Measurements from ENCODE around the gene CFAP299. TPM values are rescaled to one million over a fixed set of nuclear protein-coding genes. Genes with fewer than 3 reads are reported as not detected.

Gene CFAP299
- total RNA-seq, 1 donor from 2014 or later, result not detected

DNA sequence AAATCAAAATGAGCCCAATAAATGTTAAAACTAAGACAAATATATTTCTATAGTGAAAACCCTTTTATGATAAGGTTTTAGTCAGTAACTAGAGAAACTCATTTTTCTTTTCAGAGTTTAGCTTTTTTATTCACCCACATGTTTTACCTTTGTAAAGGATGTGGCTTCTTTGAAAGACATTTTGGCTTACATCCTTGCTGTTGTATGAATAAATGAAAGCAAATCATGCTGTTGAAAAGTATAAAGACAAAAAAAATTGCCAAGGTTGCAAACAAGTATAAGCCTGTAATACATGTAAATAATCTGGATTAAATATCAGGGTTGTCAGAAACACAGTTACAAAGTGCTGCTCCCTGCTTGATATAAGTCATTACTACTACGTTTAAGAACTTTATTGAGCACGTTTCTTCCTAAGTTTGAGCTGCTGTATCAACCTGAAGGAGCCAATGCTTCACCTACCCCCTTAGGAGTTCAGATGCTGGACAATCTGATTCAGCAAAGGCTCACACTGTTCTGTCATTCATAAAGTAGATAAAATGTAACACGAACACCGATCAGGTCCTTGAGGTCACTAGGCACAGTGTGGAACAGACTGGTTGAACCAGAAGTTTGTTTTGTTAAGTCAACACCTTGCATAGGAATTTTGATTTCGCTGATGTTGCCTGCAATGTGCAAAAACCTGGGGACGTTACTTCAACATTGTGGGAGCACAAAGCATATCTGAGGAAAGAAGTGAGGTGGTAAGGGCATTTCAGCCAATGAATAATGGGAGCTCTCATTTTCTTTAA is 373.7 kb downstream of the CFAP299 start:
- H3K9me3 ChIP-seq (replicated peaks), result no peaks in the 10 kb centered on the region
- H3K27me3 ChIP-seq (ENCODE audit: low read depth), result no peaks in the 10 kb centered on the region
- H3K36me3 ChIP-seq, result no peaks in the 10 kb centered on the region
- TF ChIP-seq, protein P1, sequence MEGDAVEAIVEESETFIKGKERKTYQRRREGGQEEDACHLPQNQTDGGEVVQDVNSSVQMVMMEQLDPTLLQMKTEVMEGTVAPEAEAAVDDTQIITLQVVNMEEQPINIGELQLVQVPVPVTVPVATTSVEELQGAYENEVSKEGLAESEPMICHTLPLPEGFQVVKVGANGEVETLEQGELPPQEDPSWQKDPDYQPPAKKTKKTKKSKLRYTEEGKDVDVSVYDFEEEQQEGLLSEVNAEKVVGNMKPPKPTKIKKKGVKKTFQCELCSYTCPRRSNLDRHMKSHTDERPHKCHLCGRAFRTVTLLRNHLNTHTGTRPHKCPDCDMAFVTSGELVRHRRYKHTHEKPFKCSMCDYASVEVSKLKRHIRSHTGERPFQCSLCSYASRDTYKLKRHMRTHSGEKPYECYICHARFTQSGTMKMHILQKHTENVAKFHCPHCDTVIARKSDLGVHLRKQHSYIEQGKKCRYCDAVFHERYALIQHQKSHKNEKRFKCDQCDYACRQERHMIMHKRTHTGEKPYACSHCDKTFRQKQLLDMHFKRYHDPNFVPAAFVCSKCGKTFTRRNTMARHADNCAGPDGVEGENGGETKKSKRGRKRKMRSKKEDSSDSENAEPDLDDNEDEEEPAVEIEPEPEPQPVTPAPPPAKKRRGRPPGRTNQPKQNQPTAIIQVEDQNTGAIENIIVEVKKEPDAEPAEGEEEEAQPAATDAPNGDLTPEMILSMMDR (IDR thresholded peaks at IDR 0.05; ENCODE audit: borderline replicate concordance), result no peak
- no peaks in the 10 kb centered on the region for H3K4me1 ChIP-seq
- no peak for DNase-seq
- intact Hi-C loops (cut with micrococcal nuclease), result no loop called here
- no peak overlapping the region for H3K4me3 ChIP-seq
- H3K27ac ChIP-seq (replicated peaks), result no peak overlapping the region

DNA sequence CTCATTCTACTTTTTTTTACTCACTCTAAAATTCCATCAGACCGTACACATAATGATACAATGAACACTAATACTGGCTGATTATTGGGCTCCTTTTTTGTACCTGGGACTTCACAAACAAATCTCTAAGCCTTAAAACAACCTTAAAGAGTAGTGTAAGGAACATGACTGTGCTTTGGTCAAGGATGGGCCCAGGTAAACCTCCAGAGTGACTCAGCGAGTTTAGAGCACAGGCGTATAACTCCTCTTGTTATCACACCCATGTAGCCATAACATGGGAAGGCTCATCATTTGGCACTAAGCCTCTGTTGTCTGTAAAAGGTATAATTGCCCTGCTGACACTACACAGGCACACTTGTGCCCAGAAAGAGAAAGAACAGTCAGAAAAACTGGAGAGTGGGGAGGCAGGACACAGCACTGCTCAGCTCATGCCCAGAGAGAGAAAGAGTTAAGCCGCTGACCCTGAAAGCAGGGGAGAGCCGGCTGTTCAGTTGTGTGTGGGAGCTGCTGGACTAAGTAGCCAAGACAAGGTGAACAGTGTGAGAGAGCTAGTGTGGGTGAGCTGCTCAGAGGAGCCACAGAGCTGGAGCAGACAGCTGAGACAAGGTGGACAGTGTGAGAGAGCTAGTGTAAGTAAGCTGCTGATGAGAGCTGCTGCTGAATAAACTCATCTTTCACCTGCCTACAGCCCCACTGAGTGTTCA is 375.4 kb downstream of the CFAP299 start:
- Histone ChIP-seq H3K4me1 (no peaks in the 10 kb centered on the region), H3K27ac (replicated peaks) (no peak overlapping the region), H3K27me3 (ENCODE audit: low read depth) (no peaks in the 10 kb centered on the region), H3K9me3 (replicated peaks) (no peaks in the 10 kb centered on the region), H3K36me3 (no peaks in the 10 kb centered on the region), H3K4me3 (no peak overlapping the region)
- intact Hi-C loops (cut with micrococcal nuclease), result no loop called here
- TF ChIP-seq, protein P1 (IDR thresholded peaks at IDR 0.05; ENCODE audit: borderline replicate concordance), result no peak
- DNase-seq, result no peak

DNA sequence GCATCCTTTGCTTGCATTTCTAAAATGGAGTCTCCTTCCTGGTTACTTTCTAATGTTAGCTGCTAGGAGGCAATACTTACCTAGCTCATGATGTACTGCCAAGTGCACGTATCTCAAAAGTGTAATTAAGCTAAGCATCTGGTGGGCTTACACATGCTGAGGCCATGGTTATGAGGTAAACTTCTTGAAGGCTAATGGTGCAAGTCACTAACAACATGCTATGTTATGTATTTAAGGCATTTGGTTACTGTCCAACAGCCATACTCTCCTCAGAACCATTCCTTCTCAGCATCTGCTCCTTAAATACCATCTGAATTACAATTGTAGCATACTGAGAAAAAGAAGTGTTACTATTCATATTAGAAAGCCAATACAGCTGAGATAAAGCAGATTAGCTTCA is 376.4 kb downstream of the CFAP299 start:
- Histone ChIP-seq H3K4me1 (no peaks in the 10 kb centered on the region), H3K27me3 (ENCODE audit: low read depth) (no peaks in the 10 kb centered on the region), H3K4me3 (no peak overlapping the region), H3K9me3 (replicated peaks) (no peaks in the 10 kb centered on the region), H3K27ac (replicated peaks) (no peak overlapping the region), H3K36me3 (no peaks in the 10 kb centered on the region)
- no peak for DNase-seq
- intact Hi-C loops (cut with micrococcal nuclease), result no loop called here
- TF ChIP-seq, protein P1 (IDR thresholded peaks at IDR 0.05; ENCODE audit: borderline replicate concordance), result no peak

DNA sequence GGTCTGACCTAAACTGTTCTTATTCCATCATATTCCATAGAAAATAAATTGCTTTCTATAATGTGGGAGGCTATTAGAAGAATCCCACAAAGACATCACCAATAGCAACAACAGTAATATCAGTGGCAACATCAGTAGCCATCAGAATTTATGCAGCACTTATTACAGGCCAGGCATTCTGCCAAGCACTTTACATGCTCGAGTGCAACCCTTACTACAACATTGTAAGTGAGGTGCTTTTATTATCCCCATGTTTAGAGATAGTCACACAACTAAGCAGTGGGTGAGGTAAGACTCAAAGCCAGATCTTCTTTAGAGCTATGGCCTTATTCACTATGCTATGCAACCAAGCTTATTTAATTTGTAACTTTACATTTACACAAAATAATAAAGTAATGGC is 377.9 kb downstream of the CFAP299 start:
- no peak overlapping the region for H3K27ac ChIP-seq (replicated peaks)
- no peaks in the 10 kb centered on the region for H3K36me3 ChIP-seq
- no peaks in the 10 kb centered on the region for H3K4me1 ChIP-seq
- peaks cover 7% of the 10 kb centered on the region for H3K9me3 ChIP-seq (replicated peaks)
- no peak overlapping the region for H3K4me3 ChIP-seq
- no peaks in the 10 kb centered on the region for H3K27me3 ChIP-seq (ENCODE audit: low read depth)
- no peak for DNase-seq
- intact Hi-C loops (cut with micrococcal nuclease), result no loop called here
- TF ChIP-seq, protein P1 (IDR thresholded peaks at IDR 0.05; ENCODE audit: borderline replicate concordance), result no peak

DNA sequence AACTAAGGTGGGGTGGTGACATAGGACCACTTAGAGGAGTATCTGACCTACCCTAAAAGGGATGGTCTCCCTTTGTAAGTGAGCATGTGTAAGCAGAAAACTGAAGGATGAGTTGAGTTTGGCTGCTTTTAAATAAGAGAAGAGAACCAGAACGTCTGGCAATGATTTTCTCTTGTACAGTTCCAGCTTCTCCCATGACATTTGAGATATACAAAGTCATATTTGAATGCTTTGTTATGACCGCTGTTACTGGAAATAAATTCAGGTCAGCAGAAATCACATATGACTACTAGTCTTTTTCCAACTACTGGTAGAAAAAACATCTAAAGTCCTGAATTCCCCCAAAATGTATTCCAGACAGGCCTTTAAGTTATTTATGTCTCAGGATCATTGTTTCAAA is 381.7 kb downstream of the CFAP299 start:
- Histone ChIP-seq H3K4me1 (no peaks in the 10 kb centered on the region), H3K27me3 (ENCODE audit: low read depth) (no peaks in the 10 kb centered on the region), H3K27ac (replicated peaks) (no peak overlapping the region), H3K4me3 (no peak overlapping the region), H3K9me3 (replicated peaks) (peaks cover 45% of the 10 kb centered on the region), H3K36me3 (no peaks in the 10 kb centered on the region)
- DNase-seq, result no peak
- TF ChIP-seq, protein P1 (IDR thresholded peaks at IDR 0.05; ENCODE audit: borderline replicate concordance), result no peak
- intact Hi-C loops (cut with micrococcal nuclease), result no loop called here
